Right ventricle myocardium inferior (tissue), 1 donor: ENCODE data around the gene ANGPTL2. TPM values are rescaled to one million over a fixed set of nuclear protein-coding genes. Genes with fewer than 3 reads are reported as not detected.
"Not testable (repeated sequence)": the region's sequence is repeated elsewhere in the genome, so short reads cannot be mapped to it uniquely, and the experiment has no call there.

Source experiments
- ATAC-seq: fragments of 200-7000 bp; cut with Tn5 transposase; one replicate; pipeline ENCODE4 v1.9.1; 2020; ENCODE audit warnings: mild to moderate bottlenecking, moderate library complexity
- DNase-seq: peaks from one replicate; pipeline ENCODE4 v3.0.0; 2021; ENCODE audit errors: missing footprints
- intact Hi-C: fragments of 100-400 bp; cut with DNase I; formaldehyde crosslinking; loops from one replicate; pipeline ENCODE4 v1.11.0; 2022
- total RNA-seq: library from RNA; stranded (reverse); fragmentation: NEBNext Ultra II Directional; extraction: Animal tissue kit (Norgen Biotek cat#: 25700); gene quantifications from one replicate; pipeline ENCODE4 v1.2.1, GENCODE V29; 2021
- donor health status: DM: no; HTN: yes; CAD: no; lungs with severe emphysema.

The ANGPTL2 gene
- total RNA-seq, 1 donor from 2014 or later = 37.1 TPM

DNA sequence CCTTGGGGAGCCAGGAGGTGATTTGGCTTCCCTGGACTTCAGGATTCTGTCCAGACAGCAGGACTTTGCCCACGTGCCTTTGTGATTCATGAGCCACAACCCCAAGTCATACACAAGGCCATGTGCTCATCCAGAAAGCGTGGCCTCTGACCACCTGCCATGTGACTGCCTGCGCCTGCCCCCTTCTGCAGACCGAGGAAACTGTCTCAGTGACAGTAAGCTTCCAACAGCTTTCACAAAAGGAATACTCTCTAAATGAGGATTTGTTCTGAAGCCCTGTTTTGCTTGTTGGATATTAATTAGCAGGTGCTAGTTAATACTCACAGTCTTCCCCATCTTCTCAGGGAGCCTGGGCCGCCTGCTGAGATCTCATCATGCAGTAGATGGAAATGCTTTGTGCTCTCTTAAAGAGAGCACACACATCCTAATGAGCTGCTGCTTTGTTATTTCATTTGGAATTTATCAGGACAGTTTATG is 36.9 kb upstream of the ANGPTL2 start:
- DNase-seq = no peak
- ATAC-seq = no peak
- intact Hi-C loops = no loop called here

DNA sequence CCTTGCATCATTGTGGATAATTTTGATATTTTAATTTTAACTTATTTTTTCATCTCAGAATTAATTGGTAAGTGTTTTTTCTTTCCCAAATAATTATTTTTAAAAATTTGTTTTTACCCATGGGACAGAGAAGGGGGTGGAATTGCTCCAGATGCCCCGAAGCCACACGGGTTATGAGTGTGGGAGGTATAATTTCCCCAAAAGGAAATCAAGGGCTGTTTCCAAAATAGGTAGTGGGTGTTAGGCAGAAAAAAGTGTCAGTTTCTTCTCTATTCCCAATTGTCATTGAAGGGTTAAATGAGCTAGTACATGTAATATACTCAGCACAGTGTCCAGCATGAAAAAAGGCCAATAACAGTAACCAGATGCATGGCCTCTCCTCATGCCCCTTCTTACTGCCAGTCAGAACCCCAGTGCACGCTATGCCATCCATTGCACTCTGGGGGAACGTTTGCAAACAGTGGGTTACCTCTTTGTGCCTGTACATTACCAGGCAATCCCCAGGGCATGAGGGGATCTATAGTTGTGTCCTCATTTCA is 36.4 kb upstream of the ANGPTL2 start:
- intact Hi-C loops = no loop called here
- ATAC-seq = no peak
- no peak for DNase-seq

DNA sequence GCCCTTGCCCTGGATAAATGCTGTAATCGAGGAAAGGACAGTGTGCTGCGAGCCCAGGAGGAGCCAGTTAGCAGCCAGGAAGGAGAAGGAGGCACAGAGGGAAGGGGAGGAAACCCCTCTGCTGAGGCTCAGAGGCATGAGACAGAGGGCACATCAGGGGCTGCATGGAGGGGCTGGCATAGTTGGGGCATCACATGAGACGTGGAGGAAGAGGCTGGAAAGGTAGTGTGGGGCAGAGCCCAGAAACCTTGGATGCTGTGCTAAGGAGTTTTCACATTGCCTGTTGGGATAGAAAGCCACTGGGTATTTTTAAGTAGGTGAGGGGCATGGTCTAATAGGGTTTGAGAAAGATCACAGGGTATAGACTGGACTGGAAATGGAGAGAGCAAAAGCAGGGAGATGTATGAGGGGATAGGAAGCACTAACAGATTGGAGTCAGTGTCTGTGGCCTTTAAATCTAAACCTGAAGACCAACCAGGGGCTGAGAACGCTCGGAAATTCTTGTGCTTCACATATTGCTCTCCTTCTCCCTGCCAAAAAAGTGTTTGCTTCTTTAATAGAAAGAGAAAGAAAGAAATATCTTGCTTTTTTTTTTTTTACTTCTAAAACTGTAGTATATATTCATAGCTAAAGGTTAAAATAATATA is 33.0 kb upstream of the ANGPTL2 start:
- no peak for ATAC-seq
- intact Hi-C loops = no loop called here
- no peak for DNase-seq

DNA sequence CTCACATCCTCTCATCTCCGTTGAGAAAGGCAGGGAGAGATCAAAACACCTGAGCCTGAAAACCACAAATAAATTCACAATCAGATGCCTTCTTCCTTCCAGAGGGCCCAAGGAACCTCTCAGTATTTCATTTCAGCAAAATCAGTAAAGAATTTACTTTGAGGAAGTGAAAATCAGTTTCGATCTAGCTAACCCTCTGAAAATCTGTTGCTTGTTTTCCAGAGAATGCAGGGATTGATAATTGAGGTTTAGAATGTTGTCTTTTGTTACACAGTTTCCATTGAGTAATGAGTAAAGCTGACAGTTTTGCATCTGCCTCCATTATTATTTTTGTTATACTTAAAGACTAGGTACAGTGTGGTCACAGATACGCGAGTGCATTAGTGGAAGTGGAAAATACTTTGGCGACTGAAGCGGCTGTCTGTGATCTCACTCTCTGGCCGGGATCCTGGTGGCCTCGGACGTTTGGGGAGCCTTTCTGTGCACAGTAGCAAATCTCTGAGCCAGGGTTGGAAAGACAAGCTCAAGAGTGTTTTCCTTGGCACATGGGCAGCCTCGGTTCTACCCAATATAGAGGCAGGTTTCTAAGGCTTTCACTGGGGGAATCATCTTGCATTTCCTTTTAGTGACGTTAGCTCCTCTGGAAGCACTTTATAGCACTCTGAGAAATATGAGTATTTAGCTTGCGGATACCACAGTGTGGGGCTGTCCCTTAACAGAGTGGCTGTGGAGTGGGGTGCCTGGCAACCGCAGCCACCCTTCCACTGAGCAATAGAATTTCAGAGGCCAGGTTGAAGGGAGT is 32.2 kb upstream of the ANGPTL2 start:
- peak; percentile 76 for DNase-seq
- peak; percentile 96 for ATAC-seq
- intact Hi-C loops = no loop called here

DNA sequence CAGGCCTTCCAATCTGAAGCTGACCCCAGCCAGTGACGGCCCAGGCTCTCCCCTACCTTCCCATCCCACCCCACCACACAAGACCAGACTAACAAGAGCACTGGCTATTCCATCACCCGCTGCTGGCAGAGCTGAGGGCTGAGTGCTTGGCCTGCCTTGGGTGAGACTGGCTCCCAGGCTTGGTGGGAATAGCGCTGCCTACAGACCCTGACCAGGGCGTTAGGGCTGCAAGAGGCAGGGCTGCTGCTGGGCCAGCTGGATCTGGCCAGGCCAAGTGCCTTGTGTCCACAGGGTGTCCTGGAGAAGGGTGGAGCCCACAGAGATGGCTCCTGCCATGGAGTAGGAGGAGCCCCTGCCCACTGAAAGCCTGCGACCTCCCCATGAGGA is 31.6 kb upstream of the ANGPTL2 start:
- peak; percentile 2 for ATAC-seq
- DNase-seq = no peak
- intact Hi-C loops = no loop called here

DNA sequence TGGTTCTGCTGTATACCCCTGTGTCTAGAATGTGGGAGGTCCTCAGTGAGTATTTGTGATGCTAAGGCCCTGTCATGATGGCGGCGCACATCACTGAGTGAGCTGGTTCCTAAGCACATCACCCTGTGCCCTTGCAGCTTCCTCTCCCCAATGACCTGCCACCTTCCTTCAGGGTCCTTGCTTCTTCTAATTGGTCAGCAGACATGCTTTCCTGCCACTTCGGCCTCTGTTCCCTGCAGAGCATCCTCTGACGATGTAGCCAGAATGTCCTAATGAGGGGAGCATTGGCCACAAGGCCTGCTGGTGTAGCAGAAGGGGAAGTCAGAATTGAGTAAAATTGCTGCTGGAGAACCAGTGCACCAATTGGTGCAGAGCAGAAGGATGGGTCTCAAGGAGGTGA is 31.1 kb upstream of the ANGPTL2 start:
- DNase-seq (no peak), ATAC-seq (no peak)
- intact Hi-C loops = no loop called here

DNA sequence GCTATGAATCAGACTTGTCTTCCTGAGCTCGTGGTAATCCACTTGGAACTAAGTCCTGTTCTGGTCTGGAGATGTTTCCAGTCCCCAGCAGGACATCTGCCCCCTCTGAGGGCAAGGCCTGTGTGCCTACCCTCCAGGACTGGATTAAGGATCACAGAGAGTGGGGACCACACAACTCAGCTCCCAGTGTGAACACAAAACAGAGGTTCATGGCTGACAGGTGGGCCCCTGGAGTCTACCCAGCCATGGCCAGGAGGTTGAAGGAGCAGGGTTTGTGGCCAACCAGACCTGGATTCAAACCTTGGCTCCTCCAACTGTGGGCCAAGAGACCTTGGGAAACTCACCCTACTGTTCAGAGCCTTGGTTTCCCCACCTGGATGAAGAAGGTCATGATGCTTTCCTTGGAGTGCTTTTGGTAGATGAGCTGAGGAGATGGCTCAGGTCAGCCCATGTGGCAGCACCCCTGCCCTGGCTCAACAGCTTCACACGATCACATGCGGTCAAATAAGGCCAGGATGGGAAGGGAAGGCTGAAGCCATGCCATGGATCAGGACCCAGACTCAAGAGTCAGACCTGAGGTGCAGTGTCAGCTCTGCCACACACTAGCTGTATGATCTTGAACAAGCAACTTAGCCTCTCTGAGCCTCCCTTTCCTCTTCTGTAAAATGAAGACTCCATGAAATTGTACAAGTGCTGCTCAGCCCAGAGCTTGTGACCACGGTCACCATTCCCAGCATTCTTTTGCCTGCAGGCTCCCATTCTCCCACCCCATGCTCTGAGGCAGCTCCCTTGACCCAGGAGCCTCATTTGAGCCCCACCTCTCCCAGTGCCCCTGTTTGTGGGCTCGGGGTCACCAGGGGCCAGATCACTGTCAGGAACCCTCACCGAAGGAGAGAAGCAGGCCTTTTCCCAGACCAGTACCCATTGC is 27.3 kb upstream of the ANGPTL2 start:
- intact Hi-C loops = no loop called here
- DNase-seq (no peak), ATAC-seq (no peak)

DNA sequence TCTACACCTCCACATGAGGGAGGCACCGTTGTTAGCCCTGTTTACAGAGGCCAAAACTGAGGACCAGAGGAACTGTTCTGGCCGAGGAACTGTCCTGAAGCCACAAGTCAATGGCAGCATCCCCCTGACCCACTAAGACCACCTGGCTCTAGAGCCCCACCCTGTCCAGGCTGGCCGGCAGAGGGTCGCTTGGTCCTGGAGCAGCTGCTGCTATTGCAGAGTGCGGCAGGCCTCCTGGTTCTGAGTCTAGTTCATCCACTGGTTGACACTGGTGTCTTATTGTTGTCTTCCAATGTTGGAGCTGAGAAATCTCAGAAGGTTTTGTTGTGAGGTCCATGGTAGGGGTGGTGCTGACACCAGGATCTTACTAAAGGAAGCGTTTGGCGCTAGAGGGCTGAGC is 26.6 kb upstream of the ANGPTL2 start:
- no peak for ATAC-seq
- intact Hi-C loops = no loop called here
- no peak for DNase-seq

DNA sequence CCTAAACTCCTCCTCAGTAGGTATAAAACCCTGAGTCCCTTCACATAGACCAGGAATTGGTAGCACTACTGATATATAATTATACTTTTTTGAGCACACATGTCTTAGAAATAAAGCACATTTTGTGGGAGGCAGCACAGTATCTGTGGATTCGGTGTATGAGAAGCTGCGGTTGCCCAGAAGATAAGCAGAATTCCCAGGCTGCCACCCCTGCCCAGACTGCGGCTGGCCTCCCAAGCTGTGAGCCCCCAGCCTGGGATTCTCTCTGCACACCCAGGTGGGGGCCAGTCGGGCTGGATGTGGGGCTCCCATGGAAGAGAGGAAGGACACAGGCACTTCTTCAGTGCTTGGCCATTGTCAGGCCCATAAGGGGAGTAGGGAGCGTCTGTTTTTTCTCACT is 25.6 kb upstream of the ANGPTL2 start:
- DNase-seq = no peak
- intact Hi-C loops = no loop called here
- no peak for ATAC-seq

DNA sequence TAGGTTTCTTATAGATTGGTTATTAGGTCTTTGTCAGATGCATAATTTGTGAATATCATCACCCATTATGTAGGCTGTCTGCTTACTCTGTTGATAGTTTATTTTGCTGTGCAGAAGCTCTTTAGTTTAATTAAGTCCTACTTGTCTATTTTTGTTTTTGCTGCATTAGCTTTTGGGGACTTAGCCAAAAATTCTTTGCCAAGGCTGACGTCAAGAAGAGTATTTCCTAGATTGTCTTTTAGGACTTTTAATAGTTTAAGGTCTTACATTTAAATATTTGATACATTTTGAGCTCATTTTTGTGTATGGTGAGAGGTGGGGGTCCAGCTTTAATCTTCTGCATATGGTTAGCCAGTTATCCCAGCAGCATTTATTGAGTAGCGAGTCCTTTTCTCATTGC is 24.8 kb upstream of the ANGPTL2 start:
- intact Hi-C loops = no loop called here
- no peak for ATAC-seq
- no peak for DNase-seq

DNA sequence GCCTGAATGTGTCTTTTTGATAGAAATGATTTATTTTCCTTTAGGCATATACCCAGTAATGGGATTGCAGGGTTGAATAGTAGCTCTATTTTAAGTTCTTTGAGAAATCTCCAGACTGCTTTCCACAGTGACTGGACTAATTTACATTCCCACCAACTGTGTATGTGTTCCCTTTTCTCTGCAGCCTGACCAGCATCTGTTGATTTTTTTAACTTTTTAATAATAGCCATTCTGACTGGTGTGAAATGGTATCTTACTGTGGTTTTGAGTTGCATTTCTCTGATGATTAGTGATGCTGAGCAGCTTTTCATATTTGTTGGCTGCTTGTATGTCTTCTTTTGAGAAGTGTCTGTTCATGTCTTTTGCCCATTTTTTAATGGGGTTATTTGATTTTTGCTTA is 24.4 kb upstream of the ANGPTL2 start:
- DNase-seq, intact Hi-C loops, ATAC-seq: not testable (repeated sequence)

DNA sequence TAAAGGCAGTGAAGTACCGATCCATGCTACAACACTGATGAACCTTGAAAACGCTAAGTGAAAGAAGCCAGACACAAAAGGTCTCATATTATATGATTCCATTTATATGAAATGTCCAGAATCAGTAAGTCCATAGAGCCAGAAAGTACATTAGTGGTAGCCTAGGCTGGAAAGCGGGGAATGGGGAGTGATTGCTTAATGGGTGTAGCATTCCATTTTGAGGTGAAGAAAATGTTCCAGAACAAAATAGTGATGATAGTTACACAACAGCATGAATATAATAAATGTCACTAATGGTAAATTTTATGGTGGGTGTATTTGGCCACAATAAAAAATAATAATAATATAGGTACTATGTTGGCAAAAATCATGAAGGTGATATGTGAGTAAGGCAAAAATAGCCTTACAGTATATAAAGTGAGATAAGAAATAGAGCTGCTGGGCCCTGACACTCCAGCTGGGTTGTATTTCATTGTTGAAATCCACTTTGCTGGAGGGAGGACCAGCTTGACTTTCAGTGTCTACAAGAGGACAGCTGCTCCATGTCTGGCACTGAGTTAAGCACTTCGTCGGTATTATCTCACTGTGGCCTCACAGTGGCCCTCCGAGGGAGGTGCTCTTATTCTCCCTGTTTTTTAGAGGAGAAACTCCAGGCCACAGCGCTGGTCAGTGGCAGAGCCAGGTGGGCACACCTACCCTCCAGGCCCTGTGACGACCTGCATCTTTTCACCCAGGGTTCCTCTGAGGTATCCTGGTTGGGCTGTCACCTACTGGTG is 22.4 kb upstream of the ANGPTL2 start:
- ATAC-seq (peak; percentile 95), DNase-seq (peak; percentile 77)
- intact Hi-C loops = no loop called here

DNA sequence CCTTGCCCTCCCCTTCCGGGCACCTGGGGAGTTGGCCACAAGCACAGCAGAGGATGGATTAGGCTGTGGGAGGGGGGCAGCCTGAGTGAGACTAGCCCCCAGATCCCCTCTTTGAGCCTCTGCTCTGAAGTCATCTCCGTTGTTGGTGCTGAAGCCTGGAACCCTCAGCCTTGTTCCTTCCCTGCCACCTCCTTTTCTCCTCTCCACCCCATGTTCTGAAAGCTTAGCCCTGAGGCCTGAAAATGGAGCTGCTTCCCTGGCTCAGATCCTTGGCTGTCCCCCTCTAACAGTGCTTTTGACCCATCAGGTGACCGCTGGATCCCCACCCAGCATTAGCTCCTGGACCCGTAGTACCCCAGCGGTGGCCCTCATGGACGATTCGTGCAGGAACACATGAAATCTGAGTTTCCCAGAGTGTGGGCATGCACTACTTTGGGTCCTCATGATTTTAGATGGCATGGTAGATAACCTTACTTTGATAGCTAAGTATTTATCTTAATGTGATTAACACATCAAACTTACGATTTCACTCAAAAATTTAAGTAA is 21.6 kb upstream of the ANGPTL2 start:
- intact Hi-C loops = no loop called here
- DNase-seq (no peak), ATAC-seq (no peak)

DNA sequence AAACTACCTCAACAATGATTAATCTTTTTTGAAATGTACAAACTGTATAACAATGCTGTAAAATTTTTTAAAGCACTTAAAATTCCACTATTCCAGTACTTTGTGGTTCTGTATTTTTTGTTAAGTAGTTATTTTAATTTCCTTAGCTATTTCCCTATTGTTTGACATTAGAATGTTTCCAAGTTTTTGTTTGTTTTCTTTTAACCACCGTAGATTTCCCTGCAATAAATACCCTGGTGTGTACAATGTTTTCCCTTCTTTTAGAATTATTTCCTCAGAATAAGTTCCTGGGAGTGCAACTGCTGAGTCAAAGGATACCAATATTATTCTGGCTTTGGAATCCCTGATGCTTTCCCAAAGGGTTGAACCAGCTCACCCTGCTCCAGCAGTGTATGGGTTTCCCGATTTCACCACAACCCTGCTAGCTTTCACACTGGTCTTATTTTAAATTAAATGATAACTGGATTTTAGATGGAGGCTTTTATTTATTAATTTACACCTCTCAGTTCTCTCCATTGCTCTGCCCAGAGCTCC is 20.6 kb upstream of the ANGPTL2 start:
- ATAC-seq = no peak
- DNase-seq = no peak
- intact Hi-C loops = no loop called here

DNA sequence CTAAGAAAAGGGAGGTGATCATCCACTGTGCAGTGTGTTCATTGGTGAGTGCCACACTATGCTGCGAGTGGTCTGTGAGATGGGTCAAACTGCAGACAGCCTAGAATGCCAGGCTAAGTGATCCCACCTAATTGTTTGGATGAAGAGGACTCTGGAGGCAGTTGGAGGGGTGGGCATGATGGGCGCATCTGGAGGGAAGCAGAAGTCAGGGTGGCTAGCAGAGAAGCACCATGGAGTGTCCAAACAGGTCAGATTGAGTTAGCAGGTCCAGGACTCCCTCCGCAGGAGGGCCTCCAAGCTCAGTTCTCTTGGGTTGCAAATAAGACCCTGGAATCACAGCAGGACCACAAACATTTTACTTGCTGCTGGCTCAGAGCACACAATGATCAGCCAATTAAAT is 19.9 kb upstream of the ANGPTL2 start:
- no peak for DNase-seq
- ATAC-seq = no peak
- intact Hi-C loops = no loop called here

DNA sequence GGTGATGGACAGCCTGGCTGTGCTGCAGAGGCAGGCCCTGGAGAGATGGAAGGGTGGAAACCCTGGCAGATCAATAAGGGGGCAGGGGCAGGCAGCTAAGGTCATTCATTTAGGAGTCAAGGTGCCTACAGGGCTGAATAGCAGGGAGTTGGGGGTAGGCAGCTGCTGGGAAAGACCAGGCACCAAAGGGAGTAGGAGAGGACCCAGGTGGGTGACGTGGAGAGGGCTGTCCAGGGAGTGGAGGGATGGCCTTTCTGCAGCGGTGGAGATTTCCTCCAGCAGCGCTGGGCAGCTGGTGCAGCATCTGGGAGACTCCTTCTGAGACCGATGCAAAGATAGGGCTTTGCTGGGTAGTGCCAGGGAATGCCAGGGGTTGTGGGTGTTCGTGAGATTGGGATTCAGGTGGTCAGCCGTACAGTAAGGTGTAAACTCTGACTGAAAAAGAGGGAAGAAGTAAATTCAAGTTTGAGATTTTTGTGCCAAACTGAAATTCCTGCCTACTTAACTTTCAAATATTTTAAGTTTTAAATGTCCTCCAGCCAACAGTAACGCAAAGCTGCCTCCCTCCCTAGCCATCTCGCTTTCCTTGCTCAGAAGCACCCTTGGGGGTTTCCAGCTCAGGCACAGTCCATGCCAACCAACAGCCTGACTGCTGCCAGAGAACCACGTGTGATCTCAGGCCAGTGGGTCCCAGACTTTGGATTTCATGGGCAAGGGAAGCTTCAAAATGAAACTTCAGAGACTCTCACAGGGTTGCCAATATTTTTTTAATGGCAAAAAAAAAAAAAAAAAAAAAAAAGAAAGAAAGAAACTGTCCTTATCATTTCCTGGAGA is 18.6 kb upstream of the ANGPTL2 start:
- ATAC-seq (no peak), DNase-seq (no peak)
- intact Hi-C loops = no loop called here

DNA sequence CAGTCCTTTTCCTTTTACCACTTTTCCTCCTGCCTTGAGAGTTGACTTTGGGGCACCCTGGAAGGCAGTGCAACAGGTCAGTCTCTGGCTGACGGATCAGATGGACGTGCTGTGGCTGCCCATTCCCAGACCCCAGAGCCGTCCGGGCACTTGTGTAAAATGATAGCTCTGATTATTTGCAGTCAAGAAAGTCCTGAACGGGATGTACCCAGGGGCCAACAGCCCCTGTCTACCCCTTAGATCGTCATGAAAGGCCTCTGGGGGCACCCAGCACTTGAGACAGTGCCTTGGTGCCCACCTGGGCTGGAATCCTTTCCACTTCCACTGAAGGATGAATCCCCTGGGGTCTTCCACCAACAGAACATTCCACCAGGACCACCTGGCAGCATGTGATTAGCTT is 17.7 kb upstream of the ANGPTL2 start:
- ATAC-seq = no peak
- no peak for DNase-seq
- intact Hi-C loops = no loop called here
